GM10266 (cell line): ENCODE measurements around the gene RALBP1.

Source experiments
- DNase-seq: peaks from one replicate; pipeline ENCODE4 v3.0.0; 2012; ENCODE audit errors: extremely low spot score
- TF ChIP-seq, protein P1 (sequence below): IDR thresholded peaks from 2 replicates; pipeline ENCODE4 v1.5.1; 2012; ENCODE audit warnings: mild to moderate bottlenecking, low read depth; ENCODE audit not compliant: control insufficient read depth, insufficient read depth; ENCODE audit errors: missing control alignments

Gene RALBP1

DNA sequence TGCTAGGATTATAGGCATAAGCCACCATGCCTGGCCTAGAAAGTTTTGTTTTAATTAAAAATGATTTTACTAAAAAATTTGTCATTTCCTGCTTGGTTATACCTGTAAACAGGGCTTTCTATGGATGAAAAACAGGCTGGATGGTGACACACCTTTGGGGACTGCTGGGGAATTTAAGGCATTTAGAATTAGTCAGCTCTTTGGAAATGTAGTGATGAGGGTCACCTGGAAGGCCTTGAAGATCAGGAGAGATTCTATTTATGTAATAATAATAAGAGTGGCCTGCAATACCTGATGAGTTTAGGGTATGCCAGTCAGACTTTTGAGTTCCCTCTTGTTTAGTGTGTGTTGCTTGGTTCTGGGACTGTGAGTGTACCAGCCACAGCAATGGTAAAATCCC lies 51.1 kb downstream of the RALBP1 start:
- TF ChIP-seq, protein P1, sequence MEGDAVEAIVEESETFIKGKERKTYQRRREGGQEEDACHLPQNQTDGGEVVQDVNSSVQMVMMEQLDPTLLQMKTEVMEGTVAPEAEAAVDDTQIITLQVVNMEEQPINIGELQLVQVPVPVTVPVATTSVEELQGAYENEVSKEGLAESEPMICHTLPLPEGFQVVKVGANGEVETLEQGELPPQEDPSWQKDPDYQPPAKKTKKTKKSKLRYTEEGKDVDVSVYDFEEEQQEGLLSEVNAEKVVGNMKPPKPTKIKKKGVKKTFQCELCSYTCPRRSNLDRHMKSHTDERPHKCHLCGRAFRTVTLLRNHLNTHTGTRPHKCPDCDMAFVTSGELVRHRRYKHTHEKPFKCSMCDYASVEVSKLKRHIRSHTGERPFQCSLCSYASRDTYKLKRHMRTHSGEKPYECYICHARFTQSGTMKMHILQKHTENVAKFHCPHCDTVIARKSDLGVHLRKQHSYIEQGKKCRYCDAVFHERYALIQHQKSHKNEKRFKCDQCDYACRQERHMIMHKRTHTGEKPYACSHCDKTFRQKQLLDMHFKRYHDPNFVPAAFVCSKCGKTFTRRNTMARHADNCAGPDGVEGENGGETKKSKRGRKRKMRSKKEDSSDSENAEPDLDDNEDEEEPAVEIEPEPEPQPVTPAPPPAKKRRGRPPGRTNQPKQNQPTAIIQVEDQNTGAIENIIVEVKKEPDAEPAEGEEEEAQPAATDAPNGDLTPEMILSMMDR = no peak
- no peak for DNase-seq

DNA sequence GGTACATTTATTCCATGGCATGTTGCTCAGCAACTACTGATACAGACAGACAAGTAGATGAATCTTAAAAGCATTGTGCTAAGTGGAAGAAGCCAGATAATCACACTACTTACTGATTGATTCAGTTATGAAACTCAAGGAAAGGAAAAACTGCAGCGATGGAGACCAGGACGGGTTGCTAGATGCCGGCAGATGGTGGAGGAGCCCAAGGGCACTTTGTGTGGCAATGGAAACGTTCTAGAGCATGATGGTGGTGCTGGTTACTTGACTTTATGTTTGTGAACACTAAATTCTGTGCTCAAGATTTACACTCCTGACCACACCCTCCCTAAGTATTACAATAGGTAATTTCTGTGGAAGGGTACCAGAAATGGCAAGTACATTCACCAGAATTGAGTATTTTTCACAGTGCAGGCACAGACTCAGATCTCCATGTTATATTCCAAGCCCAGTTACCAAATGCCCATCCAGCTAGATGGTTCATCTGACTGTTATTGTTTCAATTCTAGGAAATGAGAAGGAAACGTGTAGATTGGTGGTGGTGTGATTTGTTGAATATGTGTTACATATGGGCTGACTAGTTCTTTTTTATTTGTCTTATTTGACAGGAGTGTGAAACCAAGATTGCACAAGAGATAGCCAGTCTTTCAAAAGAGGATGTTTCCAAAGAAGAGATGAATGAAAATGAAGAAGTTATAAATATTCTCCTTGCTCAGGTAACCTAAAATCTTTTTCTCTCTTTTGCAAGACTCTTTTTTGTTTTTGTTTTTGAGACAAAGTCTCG lies 55.1 kb downstream of the RALBP1 start:
- TF ChIP-seq, protein P1 = no peak
- no peak for DNase-seq

DNA sequence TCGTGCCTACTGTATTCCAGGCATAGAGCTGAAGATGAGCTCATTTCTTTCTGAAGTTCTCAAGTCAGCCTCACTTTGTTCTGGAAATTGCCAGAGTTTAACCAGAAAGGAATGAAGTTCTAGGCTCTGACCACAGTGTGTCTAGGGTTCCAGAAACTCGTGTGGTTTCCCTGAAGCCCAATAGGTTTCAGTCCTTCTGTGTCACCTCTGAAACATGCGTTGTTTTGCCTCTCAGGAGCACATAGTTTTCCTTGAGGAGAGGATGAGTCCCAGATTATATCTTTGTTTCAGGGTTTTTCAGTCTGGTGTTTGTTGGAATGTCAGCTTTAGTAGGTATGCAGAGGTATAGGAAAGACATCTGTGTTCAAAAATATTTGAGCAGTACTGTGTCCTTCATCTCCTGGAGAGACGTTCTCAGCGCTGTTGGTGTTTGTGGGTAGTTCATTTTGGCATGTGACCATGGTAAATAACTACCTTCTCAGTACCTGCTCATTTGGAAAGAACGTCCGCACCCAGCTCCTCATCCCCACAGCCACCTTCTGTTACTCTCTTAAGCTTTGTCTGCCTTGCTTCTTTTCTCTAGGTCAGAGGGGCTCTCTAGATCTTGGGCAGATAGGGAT lies 56.6 kb downstream of the RALBP1 start:
- TF ChIP-seq, protein P1 = no peak
- DNase-seq = no peak

DNA sequence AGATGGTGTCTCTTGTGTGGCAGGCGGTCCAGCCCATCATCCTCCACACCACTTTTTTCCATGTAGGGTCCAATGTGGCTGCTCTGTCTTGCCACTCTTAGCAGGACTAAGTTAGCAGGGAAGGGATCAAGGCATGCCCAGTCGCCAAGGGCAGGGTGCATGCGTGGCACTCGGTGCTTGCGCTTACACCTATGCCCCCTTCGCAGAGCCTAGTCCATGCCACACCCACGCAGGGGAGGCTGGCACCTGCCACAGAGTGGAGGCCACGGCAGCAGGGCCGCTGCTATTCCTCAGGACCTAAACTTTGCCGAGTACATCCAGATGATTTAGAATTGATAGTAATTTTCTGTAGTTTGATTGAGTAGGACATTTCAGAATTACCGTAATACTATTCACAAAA lies 59.5 kb downstream of the RALBP1 start:
- no peak for DNase-seq
- TF ChIP-seq, protein P1 = no peak

DNA sequence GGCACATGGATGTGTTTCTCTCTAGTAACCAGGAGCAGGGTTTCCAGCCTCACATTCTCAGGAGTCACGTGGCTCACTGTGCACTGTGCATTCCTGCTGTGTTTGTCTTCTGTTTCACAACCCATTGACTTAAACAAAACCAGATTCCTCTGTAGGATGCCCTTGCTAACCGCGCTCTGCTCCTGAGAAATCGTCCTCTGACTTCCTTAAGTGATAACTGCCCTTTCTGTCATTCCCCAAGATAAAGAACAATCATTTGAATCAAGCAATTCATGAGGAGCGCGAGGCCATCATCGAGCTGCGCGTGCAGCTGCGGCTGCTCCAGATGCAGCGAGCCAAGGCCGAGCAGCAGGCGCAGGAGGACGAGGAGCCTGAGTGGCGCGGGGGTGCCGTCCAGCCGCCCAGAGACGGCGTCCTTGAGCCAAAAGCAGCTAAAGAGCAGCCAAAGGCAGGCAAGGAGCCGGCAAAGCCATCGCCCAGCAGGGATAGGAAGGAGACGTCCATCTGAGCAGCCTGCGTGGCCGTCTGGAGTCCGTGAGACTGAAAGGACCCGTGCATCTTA lies 60.2 kb downstream of the RALBP1 start:
- DNase-seq = no peak
- TF ChIP-seq, protein P1 = no peak

DNA sequence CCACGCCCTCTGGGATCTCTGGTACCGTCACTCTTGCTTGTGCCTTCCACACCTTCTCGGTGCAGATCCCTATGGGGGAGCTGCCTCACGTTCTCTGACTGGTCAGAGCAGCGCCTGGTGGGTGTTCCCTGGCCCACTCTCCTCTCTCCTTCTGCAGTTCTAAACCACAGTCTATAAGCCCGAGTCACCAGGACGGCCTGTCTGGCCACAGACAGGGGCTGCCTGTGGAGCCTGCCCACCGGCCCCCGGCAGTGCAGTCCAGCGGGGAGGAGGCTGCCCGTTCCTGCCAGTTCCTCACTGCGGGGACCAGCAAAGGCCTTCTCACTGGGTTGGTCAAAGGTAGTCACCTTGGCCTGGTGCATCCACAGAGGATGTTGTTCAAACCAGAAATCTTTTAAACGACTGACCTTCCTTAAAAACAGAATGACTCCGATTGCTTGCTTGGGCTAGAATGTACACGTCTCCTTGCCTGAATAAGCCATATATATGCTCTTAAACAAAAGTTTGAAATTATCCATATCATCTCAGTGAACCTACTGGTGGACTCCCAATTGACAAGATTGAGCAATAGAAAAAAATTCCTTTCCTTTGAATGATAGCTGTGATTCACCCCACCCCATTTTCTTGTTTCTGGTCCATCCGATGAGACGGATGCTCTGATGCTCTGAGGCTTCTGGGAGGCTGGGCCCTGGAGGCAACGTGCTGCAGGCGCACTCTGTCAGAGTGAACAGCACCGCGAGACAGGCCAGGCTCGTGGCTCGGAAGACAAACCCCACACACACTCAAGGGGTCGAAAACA lies 61.2 kb downstream of the RALBP1 start:
- TF ChIP-seq, protein P1 = no peak
- no peak for DNase-seq
